ENCODE data around the gene UCKL1. TPM values are rescaled to one million over a fixed set of nuclear protein-coding genes. Genes with fewer than 3 reads are reported as not detected.
"Not testable (repeated sequence)": the region's sequence is repeated elsewhere in the genome, so short reads cannot be mapped to it uniquely, and the experiment has no call there.

UCKL1 gene
- total RNA-seq, 1 donor from 2014 or later: 27.2 TPM

GRCh38 chr20:63920226-63920625 is 36.0 kb downstream of the UCKL1 start:
- no peaks in the 10 kb centered on the region for H3K4me1 Mint-ChIP-seq (ENCODE audit: low read depth)
- DNase-seq (ENCODE audit: low spot score): no peak
- no peaks in the 10 kb centered on the region for H3K27me3 Mint-ChIP-seq (ENCODE audit: low read depth)
- peaks cover 3% of the 10 kb centered on the region for H3K9me3 Mint-ChIP-seq (ENCODE audit: low read depth)
- H3K36me3 Mint-ChIP-seq (ENCODE audit: low read depth): peaks cover 1% of the 10 kb centered on the region
- no peak for TF ChIP-seq CTCF (IDR thresholded peaks at IDR 0.05)
- H3K4me3 Mint-ChIP-seq (ENCODE audit: unreplicated experiment): no peak overlapping the region
- H3K27ac Mint-ChIP-seq (ENCODE audit: unreplicated experiment): no peak overlapping the region

- no peak overlapping the region for H3K27ac Mint-ChIP-seq (ENCODE audit: unreplicated experiment)
- no peak overlapping the region for H3K4me3 Mint-ChIP-seq (ENCODE audit: unreplicated experiment)
- H3K27me3 Mint-ChIP-seq (ENCODE audit: low read depth): no peaks in the 10 kb centered on the region
- peaks cover 3% of the 10 kb centered on the region for H3K9me3 Mint-ChIP-seq (ENCODE audit: low read depth)
- no peak for TF ChIP-seq CTCF (IDR thresholded peaks at IDR 0.05)
- no peak for DNase-seq (ENCODE audit: low spot score)
- H3K4me1 Mint-ChIP-seq (ENCODE audit: low read depth): no peaks in the 10 kb centered on the region
- H3K36me3 Mint-ChIP-seq (ENCODE audit: low read depth): peaks cover 1% of the 10 kb centered on the region
These were observed 37.1 kb downstream of the UCKL1 start for GRCh38 chr20:63919130-63919529.

GRCh38 chr20:63917811-63918210 is 38.4 kb downstream of the UCKL1 start:
- H3K27me3 Mint-ChIP-seq (ENCODE audit: low read depth): no peaks in the 10 kb centered on the region
- peaks cover 1% of the 10 kb centered on the region for H3K36me3 Mint-ChIP-seq (ENCODE audit: low read depth)
- H3K9me3 Mint-ChIP-seq (ENCODE audit: low read depth): peaks cover 3% of the 10 kb centered on the region
- H3K4me1 Mint-ChIP-seq (ENCODE audit: low read depth): peaks cover 9% of the 10 kb centered on the region
- H3K27ac Mint-ChIP-seq (ENCODE audit: unreplicated experiment): peak overlapping the region; percentile 51
- DNase-seq (ENCODE audit: low spot score): no peak
- TF ChIP-seq CTCF (IDR thresholded peaks at IDR 0.05): no peak
- no peak overlapping the region for H3K4me3 Mint-ChIP-seq (ENCODE audit: unreplicated experiment)

- not testable (repeated sequence) for H3K4me3 Mint-ChIP-seq (ENCODE audit: unreplicated experiment); H3K9me3 Mint-ChIP-seq (ENCODE audit: low read depth); H3K27ac Mint-ChIP-seq (ENCODE audit: unreplicated experiment); DNase-seq (ENCODE audit: low spot score); H3K27me3 Mint-ChIP-seq (ENCODE audit: low read depth); H3K36me3 Mint-ChIP-seq (ENCODE audit: low read depth)
- H3K4me1 Mint-ChIP-seq (ENCODE audit: low read depth): peaks cover 17% of the 10 kb centered on the region
These were observed 39.8 kb downstream of the UCKL1 start for GRCh38 chr20:63916371-63916939.

- peaks cover 24% of the 10 kb centered on the region for H3K4me1 Mint-ChIP-seq (ENCODE audit: low read depth)
- no peak overlapping the region for H3K4me3 Mint-ChIP-seq (ENCODE audit: unreplicated experiment)
- peaks cover 3% of the 10 kb centered on the region for H3K9me3 Mint-ChIP-seq (ENCODE audit: low read depth)
- DNase-seq (ENCODE audit: low spot score): no peak
- H3K27me3 Mint-ChIP-seq (ENCODE audit: low read depth): no peaks in the 10 kb centered on the region
- no peak for TF ChIP-seq CTCF (IDR thresholded peaks at IDR 0.05)
- no peak overlapping the region for H3K27ac Mint-ChIP-seq (ENCODE audit: unreplicated experiment)
- peaks cover 1% of the 10 kb centered on the region for H3K36me3 Mint-ChIP-seq (ENCODE audit: low read depth)
These were observed 40.7 kb downstream of the UCKL1 start for GRCh38 chr20:63915471-63915870.

GRCh38 chr20:63913768-63914167 is 42.4 kb downstream of the UCKL1 start:
- peaks cover 1% of the 10 kb centered on the region for H3K36me3 Mint-ChIP-seq (ENCODE audit: low read depth)
- no peaks in the 10 kb centered on the region for H3K27me3 Mint-ChIP-seq (ENCODE audit: low read depth)
- peaks cover 30% of the 10 kb centered on the region for H3K4me1 Mint-ChIP-seq (ENCODE audit: low read depth)
- no peak for DNase-seq (ENCODE audit: low spot score)
- peaks cover 3% of the 10 kb centered on the region for H3K9me3 Mint-ChIP-seq (ENCODE audit: low read depth)
- TF ChIP-seq CTCF (IDR thresholded peaks at IDR 0.05): no peak
- no peak overlapping the region for H3K4me3 Mint-ChIP-seq (ENCODE audit: unreplicated experiment)
- peak overlapping the region; percentile 51 for H3K27ac Mint-ChIP-seq (ENCODE audit: unreplicated experiment)
